H9 (cell line): ENCODE results near the gene ARHGEF39. TPM values are rescaled to one million over a fixed set of nuclear protein-coding genes. Genes with fewer than 3 reads are reported as not detected.

Experiments used
- DNase-seq: peaks from one replicate; pipeline ENCODE4 v3.0.0-alpha.2; 2017
- H2AFZ ChIP-seq: one replicate; pipeline ENCODE4 v1.6.1; 2013; ENCODE audit warnings: mild to moderate bottlenecking, low read length, control low read depth, moderate library complexity
- H2AK5ac ChIP-seq: 2 replicates; pipeline ENCODE4 v1.6.1; 2013; ENCODE audit warnings: low read length, control low read depth, mixed read lengths; ENCODE audit not compliant: insufficient read length
- H2BK120ac ChIP-seq: one replicate; pipeline ENCODE4 v1.6.1; 2013; ENCODE audit warnings: low read depth, mild to moderate bottlenecking, low read length, control low read depth, inconsistent platforms; ENCODE audit not compliant: poor library complexity, severe bottlenecking
- H2BK12ac ChIP-seq: 2 replicates; pipeline ENCODE4 v1.6.1; 2013; ENCODE audit warnings: low read length, control low read depth, mixed read lengths, low read depth; ENCODE audit not compliant: insufficient read length
- H2BK15ac ChIP-seq: 2 replicates; pipeline ENCODE4 v1.6.1; 2013; ENCODE audit warnings: low read depth, low read length, control low read depth
- H2BK20ac ChIP-seq: one replicate; pipeline ENCODE4 v1.6.1; 2013; ENCODE audit warnings: low read depth, mild to moderate bottlenecking, low read length, control low read depth, inconsistent platforms; ENCODE audit not compliant: poor library complexity, severe bottlenecking
- H2BK5ac ChIP-seq: 2 replicates; pipeline ENCODE4 v1.6.1; 2013; ENCODE audit warnings: low read length, control low read depth, mixed read lengths; ENCODE audit not compliant: insufficient read length
- H3K14ac ChIP-seq: 2 replicates; pipeline ENCODE4 v1.6.1; 2013; ENCODE audit warnings: low read length, control low read depth; ENCODE audit not compliant: insufficient read depth
- H3K18ac ChIP-seq: 2 replicates; pipeline ENCODE4 v1.6.1; 2013; ENCODE audit warnings: low read depth, mild to moderate bottlenecking, mixed read lengths, low read length, control low read depth; ENCODE audit not compliant: insufficient read length
- H3K23ac ChIP-seq: 2 replicates; pipeline ENCODE4 v1.6.1; 2013; ENCODE audit warnings: low read length, control low read depth, mixed read lengths, low read depth; ENCODE audit not compliant: insufficient read length
- H3K23me2 ChIP-seq: 2 replicates; pipeline ENCODE4 v1.6.1; 2013; ENCODE audit warnings: low read depth, mild to moderate bottlenecking, mixed read lengths, low read length, control low read depth; ENCODE audit not compliant: insufficient read length, poor library complexity, severe bottlenecking
- H3K27ac ChIP-seq: 2 replicates; pipeline ENCODE4 v1.5.1; 2013; ENCODE audit warnings: low read length, control low read depth, mixed read lengths, low read depth; ENCODE audit not compliant: insufficient read length
- H3K27me3 ChIP-seq: 2 replicates; pipeline ENCODE4 v1.6.1; 2013; ENCODE audit warnings: low read length, control low read depth, inconsistent platforms; ENCODE audit not compliant: insufficient read depth
- H3K4ac ChIP-seq: 2 replicates; pipeline ENCODE4 v1.6.1; 2013; ENCODE audit warnings: low read depth, mild to moderate bottlenecking, control low read depth, inconsistent platforms, low read length, moderate library complexity
- H3K4me1 ChIP-seq: 2 replicates; pipeline ENCODE4 v1.6.1; 2013; ENCODE audit warnings: low read length, control low read depth, inconsistent platforms; ENCODE audit not compliant: insufficient read depth
- H3K4me2 ChIP-seq: 2 replicates; pipeline ENCODE4 v1.6.1; 2013; ENCODE audit warnings: low read length, control low read depth, mixed read lengths; ENCODE audit not compliant: insufficient read length, insufficient read depth
- H3K56ac ChIP-seq: 2 replicates; pipeline ENCODE4 v1.6.1; 2013; ENCODE audit warnings: low read depth, mild to moderate bottlenecking, mixed read lengths, low read length, control low read depth; ENCODE audit not compliant: insufficient read length
- H3K79me1 ChIP-seq: 2 replicates; pipeline ENCODE4 v1.6.1; 2013; ENCODE audit warnings: low read depth, mild to moderate bottlenecking, moderate library complexity, low read length, control low read depth, inconsistent platforms; ENCODE audit not compliant: insufficient read depth, poor library complexity, severe bottlenecking
- H3K79me2 ChIP-seq: 2 replicates; pipeline ENCODE4 v1.6.1; 2013; ENCODE audit warnings: low read length, control low read depth, inconsistent platforms; ENCODE audit not compliant: insufficient read depth
- H3K9ac ChIP-seq: 2 replicates; pipeline ENCODE4 v1.6.1; 2013; ENCODE audit warnings: low read length, control low read depth, mixed read lengths; ENCODE audit not compliant: insufficient read length; ENCODE audit errors: extremely low read depth
- H3K9me3 ChIP-seq: one replicate; pipeline ENCODE4 v1.6.1; 2013; ENCODE audit warnings: low read depth, low read length, inconsistent platforms; ENCODE audit not compliant: control insufficient read depth
- H3T11ph ChIP-seq: one replicate; pipeline ENCODE4 v1.6.1; 2013; ENCODE audit warnings: mild to moderate bottlenecking, low read length, control low read depth, inconsistent platforms
- H4K20me1 ChIP-seq: one replicate; pipeline ENCODE4 v1.6.1; 2013; ENCODE audit not compliant: control insufficient read depth, insufficient read length, insufficient read depth
- H4K5ac ChIP-seq: 2 replicates; pipeline ENCODE4 v1.6.1; 2013; ENCODE audit warnings: low read depth, mild to moderate bottlenecking, mixed read lengths, low read length, control low read depth; ENCODE audit not compliant: insufficient read length
- H4K8ac ChIP-seq: replicated peaks from 2 replicates; pipeline ENCODE4 v1.6.1; 2013; ENCODE audit warnings: low read length, control low read depth, mixed read lengths, low read depth; ENCODE audit not compliant: insufficient read length
- H4K91ac ChIP-seq: 2 replicates; pipeline ENCODE4 v1.6.1; 2013; ENCODE audit warnings: low read depth, mild to moderate bottlenecking, moderate library complexity, mixed read lengths, low read length, control low read depth; ENCODE audit not compliant: insufficient read length
- H3K27ac Mint-ChIP-seq, 3 experiments: 2 replicates in 2 of 3; 3 replicates in 1 of 3; pipeline ENCODE4 v1.8.0; 2020 to 2021; ENCODE audit warnings: mixed read lengths in 3 of 3, mild to moderate bottlenecking in 1 of 3, moderate library complexity in 1 of 3
- H3K27me3 Mint-ChIP-seq: 2 replicates; pipeline ENCODE4 v1.8.0; 2021; ENCODE audit warnings: low read depth, mild to moderate bottlenecking, moderate library complexity, mixed read lengths
- H3K36me3 Mint-ChIP-seq, 3 experiments: 2 replicates in 2 of 3; 3 replicates in 1 of 3; pipeline ENCODE4 v1.8.0; 2020 to 2021; ENCODE audit warnings: low read depth in 3 of 3, mixed read lengths in 3 of 3; ENCODE audit not compliant: insufficient read depth in 1 of 3
- H3K4me1 Mint-ChIP-seq, 2 experiments: 2 replicates each; pipeline ENCODE4 v1.8.0; 2020; ENCODE audit warnings: mixed read lengths in 2 of 2
- H3K4me3 Mint-ChIP-seq, 2 experiments: 2 replicates in 1 of 2; 3 replicates in 1 of 2; pipeline ENCODE4 v1.8.0; 2020 to 2021; ENCODE audit warnings: mild to moderate bottlenecking in 2 of 2, mixed read lengths in 2 of 2, moderate library complexity in 1 of 2
- H3K9me3 Mint-ChIP-seq, 2 experiments: 2 replicates in 1 of 2; 3 replicates in 1 of 2; pipeline ENCODE4 v1.8.0; 2020; ENCODE audit warnings: mild to moderate bottlenecking in 2 of 2, mixed read lengths in 2 of 2, moderate library complexity in 1 of 2
- WGBS: extraction: QIAGEN DNeasy Blood & Tissue Kit; methylation state at CpG from one replicate; pipeline ENCODE4 v1.1.7; 2013; ENCODE audit warnings: missing lambda C conversion rate, low lambda C conversion rate, mixed read lengths; ENCODE audit not compliant: insufficient read length; ENCODE audit errors: extremely low coverage; 5-methylcytosine and 5-hydroxymethylcytosine counted together
- microRNA-seq: library from miRNA; unstranded; fragments of <30 nt; microRNA quantifications from one replicate; pipeline ENCODE4, GENCODE V29; 2020; ENCODE audit warnings: borderline microRNAs expressed
- total RNA-seq: library from RNA; stranded (reverse); gene quantifications from 2 replicates; pipeline ENCODE4 v1.2.1, GENCODE V29; 2021
- TF ChIP-seq, protein P1 (sequence below): fragments of 200-600 bp; sonication (generic); conservative IDR thresholded peaks from 3 replicates; pipeline ENCODE4 v1.8.0; 2021; ENCODE audit warnings: antibody characterized with exemption, mild to moderate bottlenecking

Gene ARHGEF39
- total RNA-seq, 1 experiment from 2014 or later, result 24.4 TPM

- Histone ChIP-seq H2BK20ac (no peak overlapping the region), H2BK120ac (no peak overlapping the region), H3K79me1 (no peaks in the 10 kb centered on the region), H3K23ac (no peak overlapping the region), H4K91ac (no peak overlapping the region), H3K9ac (no peak overlapping the region), H3K4me2 (no peak overlapping the region), H2BK12ac (no peak overlapping the region), H3K27me3 (0 out of 2 replicates have a peak, but pooled peaks cover under 1% of the 10 kb centered on the region), H3K14ac (no peak overlapping the region), H4K5ac (no peak overlapping the region), H2BK5ac (no peak overlapping the region), H3K9me3 (no peaks in the 10 kb centered on the region), H2AFZ (no peak overlapping the region), H4K8ac (no peak overlapping the region), H3K23me2 (peaks cover 8% of the 10 kb centered on the region), H3K18ac (no peak overlapping the region), H3K27ac (no peak overlapping the region), H2BK15ac (no peak overlapping the region), H2AK5ac (no peak overlapping the region), H3K56ac (no peak overlapping the region), H3T11ph (no peak overlapping the region), H4K20me1 (no peaks in the 10 kb centered on the region), H3K79me2 (no peaks in the 10 kb centered on the region), H3K4ac (no peak overlapping the region), H3K4me1 (no peaks in the 10 kb centered on the region)
- Mint-ChIP-seq H3K36me3 (peaks cover 9 to 25% (median 21%) of the 10 kb centered on the region in 3 experiments; a peak in 6 of 7 replicates), H3K4me1 (peaks cover 3 to 8% of the 10 kb centered on the region in 2 experiments; a peak in 3 of 4 replicates), H3K27ac (no peak overlapping the region), H3K4me3 (no peak overlapping the region), H3K9me3 (no peaks in the 10 kb centered on the region; a peak in 2 of 5 replicates), H3K27me3 (peaks cover 4% of the 10 kb centered on the region)
- no CpG with 5 or more reads among the region's 13 CpGs for WGBS
- no peak for DNase-seq
- TF ChIP-seq, protein P1, sequence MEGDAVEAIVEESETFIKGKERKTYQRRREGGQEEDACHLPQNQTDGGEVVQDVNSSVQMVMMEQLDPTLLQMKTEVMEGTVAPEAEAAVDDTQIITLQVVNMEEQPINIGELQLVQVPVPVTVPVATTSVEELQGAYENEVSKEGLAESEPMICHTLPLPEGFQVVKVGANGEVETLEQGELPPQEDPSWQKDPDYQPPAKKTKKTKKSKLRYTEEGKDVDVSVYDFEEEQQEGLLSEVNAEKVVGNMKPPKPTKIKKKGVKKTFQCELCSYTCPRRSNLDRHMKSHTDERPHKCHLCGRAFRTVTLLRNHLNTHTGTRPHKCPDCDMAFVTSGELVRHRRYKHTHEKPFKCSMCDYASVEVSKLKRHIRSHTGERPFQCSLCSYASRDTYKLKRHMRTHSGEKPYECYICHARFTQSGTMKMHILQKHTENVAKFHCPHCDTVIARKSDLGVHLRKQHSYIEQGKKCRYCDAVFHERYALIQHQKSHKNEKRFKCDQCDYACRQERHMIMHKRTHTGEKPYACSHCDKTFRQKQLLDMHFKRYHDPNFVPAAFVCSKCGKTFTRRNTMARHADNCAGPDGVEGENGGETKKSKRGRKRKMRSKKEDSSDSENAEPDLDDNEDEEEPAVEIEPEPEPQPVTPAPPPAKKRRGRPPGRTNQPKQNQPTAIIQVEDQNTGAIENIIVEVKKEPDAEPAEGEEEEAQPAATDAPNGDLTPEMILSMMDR, result no peak
Observed at GRCh38 chr9:35609820-35610163, 55.2 kb downstream of the ARHGEF39 start.

Small RNA genes lying within 50 kb of the gene (microRNA-seq; reads per million reads assigned to microRNA genes)
- gene MIR6852, result not detected

Other genes starting within 250 kb of the ARHGEF39 start
- gene RUSC2, start 175.1 kb downstream of the ARHGEF39 start, total RNA-seq, result 5.8 and 6.3 TPM in 2 replicates
- gene TESK1, start 59.9 kb downstream of the ARHGEF39 start, total RNA-seq, result 28.1 and 28.6 TPM in 2 replicates
- 3.3 and 3.9 TPM in 2 replicates for gene CD72, start 46.8 kb downstream of the ARHGEF39 start, total RNA-seq
- gene SIT1, start 14.3 kb downstream of the ARHGEF39 start, total RNA-seq, result 1.3 and 1.6 TPM in 2 replicates
- 18,417 and 20,652 TPM in 2 replicates for gene RMRP, start 7.2 kb downstream of the ARHGEF39 start, total RNA-seq
- 11.3 and 12.0 TPM in 2 replicates for gene CCDC107, start 6.9 kb downstream of the ARHGEF39 start, total RNA-seq
- 0.94 and 1.9 TPM in 2 replicates for gene CA9, start 8.7 kb upstream of the ARHGEF39 start, total RNA-seq
- 221 and 225 TPM in 2 replicates for gene TPM2, start 24.7 kb upstream of the ARHGEF39 start, total RNA-seq
- 102 and 103 TPM in 2 replicates for gene TLN1, start 67.0 kb upstream of the ARHGEF39 start, total RNA-seq
- gene CREB3, start 67.5 kb upstream of the ARHGEF39 start, total RNA-seq, result 26.9 and 27.3 TPM in 2 replicates
- 90.7 and 103 TPM in 2 replicates for gene GBA2, start 84.0 kb upstream of the ARHGEF39 start, total RNA-seq
- gene RGP1, start 84.1 kb upstream of the ARHGEF39 start, total RNA-seq, result 23.5 and 25.7 TPM in 2 replicates
- 0.83 and 0.97 TPM in 2 replicates for gene MSMP, start 89.1 kb upstream of the ARHGEF39 start, total RNA-seq
- 12.2 and 12.5 TPM in 2 replicates for gene NPR2, start 126.4 kb upstream of the ARHGEF39 start, total RNA-seq
- gene SPAG8, start 147.1 kb upstream of the ARHGEF39 start, total RNA-seq, result 0.46 and 0.50 TPM in 2 replicates
- 30.9 and 35.9 TPM in 2 replicates for gene HINT2, start 149.8 kb upstream of the ARHGEF39 start, total RNA-seq
- not detected in 2 replicates for gene FAM221B, start 163.5 kb upstream of the ARHGEF39 start, total RNA-seq
- gene TMEM8B, start 164.0 kb upstream of the ARHGEF39 start, total RNA-seq, result 7.9 and 9.3 TPM in 2 replicates
- not detected in 2 replicates for gene OR13J1, start 205.2 kb upstream of the ARHGEF39 start, total RNA-seq
- gene HRCT1, start 241.0 kb upstream of the ARHGEF39 start, total RNA-seq, result not detected in 2 replicates
- 0.26 TPM in 1 of 2 replicates, not detected in the other for gene SPAAR, start 244.3 kb upstream of the ARHGEF39 start, total RNA-seq